ENCODE results near the gene NWD2.

NWD2 gene

DNA sequence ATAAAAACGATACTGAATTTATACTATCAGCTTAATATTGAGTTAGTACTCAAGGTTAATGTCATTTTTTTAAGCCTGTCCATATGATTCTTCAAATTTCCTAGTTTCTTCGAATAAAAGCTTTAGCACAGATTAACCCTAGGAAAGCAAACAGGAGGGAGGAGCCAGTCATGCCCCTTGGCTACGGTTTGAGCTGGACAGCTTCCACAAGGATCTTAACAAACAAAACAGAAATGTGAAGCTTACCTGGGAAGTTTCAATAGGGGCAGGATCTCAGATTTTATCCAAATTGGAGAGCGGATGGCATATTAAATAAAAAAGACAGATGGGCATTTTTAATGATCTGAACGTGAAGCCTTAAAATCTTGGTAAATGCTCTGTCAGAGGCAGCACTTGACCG, 2.3 kb downstream of the NWD2 start:
- H3K79me1 ChIP-seq (replicated peaks; ENCODE audit: low read length, poor library complexity, severe bottlenecking), result no peaks in the 10 kb centered on the region
- peaks cover 12% of the 10 kb centered on the region for H3K4me1 ChIP-seq (ENCODE audit: control insufficient read depth, insufficient read depth, low read depth, low read length)
- no peak overlapping the region for H3K27ac ChIP-seq (ENCODE audit: low read length, poor library complexity, severe bottlenecking)
- H2BK5ac ChIP-seq (ENCODE audit: low read depth, low read length, poor library complexity, severe bottlenecking), result no peak overlapping the region
- no peaks in the 10 kb centered on the region for H3K36me3 ChIP-seq (ENCODE audit: control insufficient read depth in 1 of 2, insufficient read depth in 2 of 2, low read depth in 1 of 2, low read length in 2 of 2)
- H2BK12ac ChIP-seq (ENCODE audit: low read length in 2 of 2), result no peak overlapping the region
- WGBS, result 32% methylated on average over 4 of the region's 6 CpGs
- H4K91ac ChIP-seq (ENCODE audit: low read length), result no peak overlapping the region
- no peak overlapping the region for H4K8ac ChIP-seq (ENCODE audit: low read length)
- H3K23ac ChIP-seq (ENCODE audit: low read length in 2 of 2), result no peak overlapping the region
- H3K14ac ChIP-seq (ENCODE audit: low read length in 2 of 2), result no peak overlapping the region
- peaks cover 30 to 42% of the 10 kb centered on the region in 2 experiments for H3K27me3 ChIP-seq (ENCODE audit: control insufficient read depth in 1 of 2, insufficient read depth in 1 of 2, low read length in 2 of 2)
- no peaks in the 10 kb centered on the region for H3K9me3 ChIP-seq (ENCODE audit: control insufficient read depth, low read length)
- no peak overlapping the region for H2BK120ac ChIP-seq (ENCODE audit: low read depth, low read length)
- H3K9ac ChIP-seq (ENCODE audit: low read length), result no peak overlapping the region
- no peak for DNase-seq
- no peak overlapping the region for H3K4me3 ChIP-seq (ENCODE audit: insufficient read depth in 1 of 2, low read depth in 1 of 2, low read length in 2 of 2)
- no peak overlapping the region for H3K4ac ChIP-seq (ENCODE audit: low read depth in 1 of 2, low read length in 2 of 2)
- H2BK15ac ChIP-seq (ENCODE audit: low read depth, poor library complexity, severe bottlenecking), result no peak overlapping the region
- no peak overlapping the region for H3K18ac ChIP-seq (ENCODE audit: low read depth in 1 of 2, low read length in 2 of 2)
- H2AFZ ChIP-seq (ENCODE audit: low read depth, low read length), result no peak overlapping the region
- no peak overlapping the region for H3K4me2 ChIP-seq (ENCODE audit: low read length, poor library complexity, severe bottlenecking)
- H2AK5ac ChIP-seq (ENCODE audit: low read length, severe bottlenecking), result no peak overlapping the region

DNA sequence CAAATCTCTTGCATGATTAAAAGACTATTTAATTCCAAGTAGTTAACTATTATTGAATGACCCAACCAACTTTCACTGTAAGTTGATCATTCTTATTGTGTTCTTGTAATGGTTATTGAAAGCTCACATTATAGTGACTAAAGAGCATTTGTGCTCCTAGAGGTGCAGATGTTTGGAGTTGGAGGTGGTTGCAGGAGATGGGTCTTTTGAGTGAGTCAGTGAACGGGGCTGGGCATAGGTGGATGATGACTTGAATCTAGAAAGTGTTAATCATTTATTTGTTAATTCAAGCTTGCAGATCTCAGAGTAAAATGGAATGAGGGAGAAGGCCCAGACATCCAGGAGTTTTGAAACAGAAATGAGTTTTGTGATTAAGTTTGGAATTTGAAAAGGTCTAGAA, 13.7 kb downstream of the NWD2 start:
- no peak overlapping the region for H2BK5ac ChIP-seq (ENCODE audit: low read depth, low read length, poor library complexity, severe bottlenecking)
- no peaks in the 10 kb centered on the region for H3K27me3 ChIP-seq (ENCODE audit: control insufficient read depth in 1 of 2, insufficient read depth in 1 of 2, low read length in 2 of 2)
- no peak overlapping the region for H3K23ac ChIP-seq (ENCODE audit: low read length in 2 of 2)
- H4K8ac ChIP-seq (ENCODE audit: low read length), result no peak overlapping the region
- H3K9ac ChIP-seq (ENCODE audit: low read length), result no peak overlapping the region
- no peaks in the 10 kb centered on the region for H3K4me1 ChIP-seq (ENCODE audit: control insufficient read depth, insufficient read depth, low read depth, low read length)
- H3K36me3 ChIP-seq (ENCODE audit: control insufficient read depth in 1 of 2, insufficient read depth in 2 of 2, low read depth in 1 of 2, low read length in 2 of 2), result no peaks in the 10 kb centered on the region
- H3K18ac ChIP-seq (ENCODE audit: low read depth in 1 of 2, low read length in 2 of 2), result no peak overlapping the region
- H2AK5ac ChIP-seq (ENCODE audit: low read length, severe bottlenecking), result no peak overlapping the region
- 46% methylated on average over 1 of the region's 1 CpG for WGBS
- H3K79me1 ChIP-seq (replicated peaks; ENCODE audit: low read length, poor library complexity, severe bottlenecking), result no peaks in the 10 kb centered on the region
- no peak overlapping the region for H3K27ac ChIP-seq (ENCODE audit: low read length, poor library complexity, severe bottlenecking)
- no peaks in the 10 kb centered on the region for H3K9me3 ChIP-seq (ENCODE audit: control insufficient read depth, low read length)
- no peak for DNase-seq
- no peak overlapping the region for H2AFZ ChIP-seq (ENCODE audit: low read depth, low read length)
- no peak overlapping the region for H2BK120ac ChIP-seq (ENCODE audit: low read depth, low read length)
- H3K4ac ChIP-seq (ENCODE audit: low read depth in 1 of 2, low read length in 2 of 2), result no peak overlapping the region
- H3K4me2 ChIP-seq (ENCODE audit: low read length, poor library complexity, severe bottlenecking), result no peak overlapping the region
- no peak overlapping the region for H3K14ac ChIP-seq (ENCODE audit: low read length in 2 of 2)
- H2BK15ac ChIP-seq (ENCODE audit: low read depth, poor library complexity, severe bottlenecking), result no peak overlapping the region
- no peak overlapping the region for H4K91ac ChIP-seq (ENCODE audit: low read length)
- H2BK12ac ChIP-seq (ENCODE audit: low read length in 2 of 2), result no peak overlapping the region
- H3K4me3 ChIP-seq (ENCODE audit: insufficient read depth in 1 of 2, low read depth in 1 of 2, low read length in 2 of 2), result no peak overlapping the region

DNA sequence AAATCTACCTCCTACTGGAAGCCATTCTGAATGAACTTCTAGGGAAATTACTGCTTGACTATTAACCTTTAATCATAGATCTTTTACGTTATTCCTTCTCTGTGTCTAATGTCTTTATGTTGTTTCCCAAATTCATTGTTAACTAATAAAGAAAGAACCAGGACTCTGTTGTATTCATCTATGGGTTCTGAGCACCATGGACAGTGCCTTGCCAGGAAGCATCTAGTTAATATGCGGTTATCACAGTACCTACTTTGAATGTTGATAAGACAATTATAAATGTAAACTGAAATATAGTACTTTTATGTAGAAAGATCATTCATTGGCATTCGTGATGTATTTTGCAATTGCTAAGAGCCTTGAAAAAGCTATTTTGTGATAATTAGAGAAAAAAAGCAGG, 23.8 kb downstream of the NWD2 start:
- Histone ChIP-seq H2AK5ac (ENCODE audit: low read length, severe bottlenecking) (no peak overlapping the region), H4K91ac (ENCODE audit: low read length) (no peak overlapping the region), H2BK15ac (ENCODE audit: low read depth, poor library complexity, severe bottlenecking) (no peak overlapping the region), H3K79me1 (replicated peaks; ENCODE audit: low read length, poor library complexity, severe bottlenecking) (no peaks in the 10 kb centered on the region), H3K27me3 (ENCODE audit: control insufficient read depth in 1 of 2, insufficient read depth in 1 of 2, low read length in 2 of 2) (no peaks in the 10 kb centered on the region), H3K4ac (ENCODE audit: low read depth in 1 of 2, low read length in 2 of 2) (no peak overlapping the region), H3K27ac (ENCODE audit: low read length, poor library complexity, severe bottlenecking) (no peak overlapping the region), H3K4me2 (ENCODE audit: low read length, poor library complexity, severe bottlenecking) (no peak overlapping the region), H3K14ac (ENCODE audit: low read length in 2 of 2) (no peak overlapping the region), H4K8ac (ENCODE audit: low read length) (no peak overlapping the region), H3K9ac (ENCODE audit: low read length) (no peak overlapping the region), H3K4me3 (ENCODE audit: insufficient read depth in 1 of 2, low read depth in 1 of 2, low read length in 2 of 2) (no peak overlapping the region), H2AFZ (ENCODE audit: low read depth, low read length) (no peak overlapping the region), H2BK5ac (ENCODE audit: low read depth, low read length, poor library complexity, severe bottlenecking) (no peak overlapping the region), H3K23ac (ENCODE audit: low read length in 2 of 2) (no peak overlapping the region), H3K18ac (ENCODE audit: low read depth in 1 of 2, low read length in 2 of 2) (no peak overlapping the region), H2BK12ac (ENCODE audit: low read length in 2 of 2) (no peak overlapping the region), H3K9me3 (ENCODE audit: control insufficient read depth, low read length) (peaks cover 2% of the 10 kb centered on the region), H3K36me3 (ENCODE audit: control insufficient read depth in 1 of 2, insufficient read depth in 2 of 2, low read depth in 1 of 2, low read length in 2 of 2) (no peaks in the 10 kb centered on the region), H2BK120ac (ENCODE audit: low read depth, low read length) (no peak overlapping the region), H3K4me1 (ENCODE audit: control insufficient read depth, insufficient read depth, low read depth, low read length) (no peaks in the 10 kb centered on the region)
- 81% methylated on average over 2 of the region's 3 CpGs for WGBS
- no peak for DNase-seq

DNA sequence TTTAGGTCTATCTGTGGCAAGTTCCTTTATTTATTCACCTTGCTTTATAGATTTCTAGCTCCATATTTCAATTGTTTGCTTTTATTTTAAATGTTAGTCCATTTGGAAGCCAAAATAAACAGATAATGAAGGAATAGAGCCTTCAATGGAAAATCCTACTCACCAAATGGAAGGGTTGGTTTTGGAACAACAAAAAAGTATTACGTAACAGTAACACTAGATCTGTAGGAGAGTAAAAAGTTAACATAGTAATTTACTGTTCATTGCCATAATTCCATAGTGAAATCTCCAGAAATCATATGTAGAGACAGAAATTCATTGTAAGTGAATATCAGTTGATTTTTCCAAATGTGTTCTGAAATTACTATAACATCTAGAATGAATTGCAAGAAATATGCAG, 34.6 kb downstream of the NWD2 start:
- H2AFZ ChIP-seq (ENCODE audit: low read depth, low read length), result no peak overlapping the region
- H3K27me3 ChIP-seq (ENCODE audit: control insufficient read depth in 1 of 2, insufficient read depth in 1 of 2, low read length in 2 of 2), result no peaks in the 10 kb centered on the region
- H2BK12ac ChIP-seq (ENCODE audit: low read length in 2 of 2), result no peak overlapping the region
- H2BK120ac ChIP-seq (ENCODE audit: low read depth, low read length), result no peak overlapping the region
- H3K18ac ChIP-seq (ENCODE audit: low read depth in 1 of 2, low read length in 2 of 2), result no peak overlapping the region
- no peaks in the 10 kb centered on the region for H3K4me1 ChIP-seq (ENCODE audit: control insufficient read depth, insufficient read depth, low read depth, low read length)
- no peak overlapping the region for H3K4ac ChIP-seq (ENCODE audit: low read depth in 1 of 2, low read length in 2 of 2)
- no peak overlapping the region for H3K14ac ChIP-seq (ENCODE audit: low read length in 2 of 2)
- no peaks in the 10 kb centered on the region for H3K79me1 ChIP-seq (replicated peaks; ENCODE audit: low read length, poor library complexity, severe bottlenecking)
- no peak for DNase-seq
- H2BK5ac ChIP-seq (ENCODE audit: low read depth, low read length, poor library complexity, severe bottlenecking), result no peak overlapping the region
- no peak overlapping the region for H3K27ac ChIP-seq (ENCODE audit: low read length, poor library complexity, severe bottlenecking)
- H3K4me2 ChIP-seq (ENCODE audit: low read length, poor library complexity, severe bottlenecking), result no peak overlapping the region
- no peak overlapping the region for H2AK5ac ChIP-seq (ENCODE audit: low read length, severe bottlenecking)
- no peak overlapping the region for H4K91ac ChIP-seq (ENCODE audit: low read length)
- H2BK15ac ChIP-seq (ENCODE audit: low read depth, poor library complexity, severe bottlenecking), result no peak overlapping the region
- H4K8ac ChIP-seq (ENCODE audit: low read length), result no peak overlapping the region
- no peak overlapping the region for H3K23ac ChIP-seq (ENCODE audit: low read length in 2 of 2)
- H3K4me3 ChIP-seq (ENCODE audit: insufficient read depth in 1 of 2, low read depth in 1 of 2, low read length in 2 of 2), result no peak overlapping the region
- no peaks in the 10 kb centered on the region for H3K36me3 ChIP-seq (ENCODE audit: control insufficient read depth in 1 of 2, insufficient read depth in 2 of 2, low read depth in 1 of 2, low read length in 2 of 2)
- H3K9ac ChIP-seq (ENCODE audit: low read length), result no peak overlapping the region
- no CpG with 5 or more reads among the region's 1 CpG for WGBS
- H3K9me3 ChIP-seq (ENCODE audit: control insufficient read depth, low read length), result peaks cover 16% of the 10 kb centered on the region

All from mesenchymal stem cell (in vitro differentiated cells and primary cell).